Medulla oblongata (tissue), 1 donor: ENCODE results near the gene CANT1.
A peak's percentile ranks its signal among the peaks of the same experiment; 100 is the strongest.
"Not testable (repeated sequence)": the region's sequence is repeated elsewhere in the genome, so short reads cannot be mapped to it uniquely, and the experiment has no call there.

Experiments
- DNase-seq: peaks from one replicate; pipeline ENCODE4 v3.0.0-alpha.2; 2015; ENCODE audit errors: extremely low spot score

The CANT1 gene

DNA sequence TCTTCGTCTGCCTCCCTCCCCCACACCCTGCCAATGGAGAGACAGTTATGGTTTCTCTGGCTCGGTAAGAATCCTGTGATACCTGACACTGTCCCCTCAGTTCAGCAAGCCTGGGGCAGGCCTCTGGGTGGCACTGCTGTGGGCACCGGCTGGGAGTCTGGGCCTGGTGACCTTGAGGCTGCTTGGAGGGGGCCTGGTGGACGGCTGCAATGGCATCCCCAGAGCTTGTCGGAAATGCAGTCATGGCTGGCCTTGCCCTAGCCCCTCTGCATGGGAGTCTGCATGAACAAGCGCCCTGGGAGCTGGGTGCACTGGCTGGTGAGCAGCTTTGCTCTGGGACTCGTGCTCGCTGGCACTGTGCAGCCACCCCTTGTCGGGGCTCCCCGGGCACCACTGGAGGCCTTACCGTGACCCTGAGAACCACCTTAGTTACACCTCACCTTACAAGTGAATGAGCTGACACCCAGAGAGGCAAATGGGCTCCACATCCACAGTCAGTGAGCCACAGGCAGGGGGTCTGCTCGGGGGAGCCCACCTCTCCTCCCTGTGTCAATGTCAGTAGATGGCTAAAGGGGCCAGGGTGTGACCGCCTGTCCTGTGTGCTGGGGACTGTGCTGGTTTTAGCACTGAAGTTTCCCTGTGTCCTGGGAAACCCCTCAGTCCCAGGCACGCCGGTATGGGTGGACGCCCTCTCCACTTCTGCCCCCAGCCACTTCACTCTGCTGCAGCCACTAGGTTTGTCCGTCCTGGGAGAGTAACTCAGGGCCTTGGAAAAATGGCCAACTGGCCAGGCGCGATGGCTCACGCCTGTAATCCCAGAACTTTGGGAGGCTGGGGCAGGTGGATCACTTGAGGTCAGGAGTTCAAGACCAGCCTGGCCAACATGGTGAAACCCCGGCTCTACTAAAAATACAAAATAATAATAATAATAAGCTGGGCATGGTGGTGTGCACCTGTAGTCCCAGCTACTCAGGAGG, 31.3 kb downstream of the CANT1 start:
- no peak for DNase-seq

DNA sequence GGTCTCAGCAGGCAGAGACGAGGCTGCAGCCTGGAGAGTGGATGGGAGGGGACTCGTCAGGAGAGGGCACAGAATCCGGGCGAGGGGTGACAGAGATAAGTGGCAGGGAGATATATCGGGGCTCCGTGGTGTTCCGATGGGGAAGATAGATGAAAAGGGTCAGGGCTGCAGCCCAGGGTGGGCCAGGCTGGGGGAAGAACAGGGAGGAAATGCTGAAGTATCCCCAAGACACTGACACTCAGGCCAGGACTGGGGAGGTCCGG, 32.0 kb downstream of the CANT1 start:
- DNase-seq, result no peak

DNA sequence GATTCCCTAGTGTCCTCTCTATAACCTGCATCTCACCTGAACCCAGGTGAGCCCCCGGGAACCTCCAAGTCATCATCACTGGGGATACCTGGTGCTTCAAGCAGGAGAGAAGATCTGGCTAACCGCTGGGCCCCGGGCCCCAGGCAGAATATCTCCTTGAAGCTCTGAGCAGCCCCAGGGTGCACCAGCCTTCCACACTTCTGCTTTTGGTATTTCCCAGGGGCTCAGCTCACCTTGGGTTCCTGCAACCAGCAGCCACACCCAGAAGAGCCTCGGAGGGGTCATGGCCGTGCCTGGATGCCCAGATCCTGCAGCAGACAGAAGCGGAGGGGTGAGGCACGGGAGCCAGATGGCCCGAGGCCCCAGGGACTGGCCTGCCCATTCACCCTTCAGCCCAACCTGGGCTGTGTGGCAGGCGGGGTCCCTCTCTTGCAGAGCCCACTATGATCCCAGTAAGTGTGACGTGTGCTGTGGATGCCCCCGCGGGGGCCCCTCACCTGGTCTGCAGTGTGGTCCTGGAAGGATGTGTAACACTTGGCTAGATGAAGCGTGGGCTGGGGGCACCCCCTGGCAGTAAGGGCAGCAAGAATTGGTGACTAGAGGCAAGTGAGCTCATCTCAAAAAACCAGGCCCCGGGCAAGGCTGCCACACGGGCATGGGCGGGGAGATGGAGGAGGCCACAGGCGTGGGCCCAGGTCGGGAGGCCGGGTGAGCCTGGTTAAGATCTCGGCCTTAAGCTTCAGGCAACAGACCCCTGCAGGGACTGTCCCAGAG, 32.5 kb downstream of the CANT1 start:
- DNase-seq, result no peak

DNA sequence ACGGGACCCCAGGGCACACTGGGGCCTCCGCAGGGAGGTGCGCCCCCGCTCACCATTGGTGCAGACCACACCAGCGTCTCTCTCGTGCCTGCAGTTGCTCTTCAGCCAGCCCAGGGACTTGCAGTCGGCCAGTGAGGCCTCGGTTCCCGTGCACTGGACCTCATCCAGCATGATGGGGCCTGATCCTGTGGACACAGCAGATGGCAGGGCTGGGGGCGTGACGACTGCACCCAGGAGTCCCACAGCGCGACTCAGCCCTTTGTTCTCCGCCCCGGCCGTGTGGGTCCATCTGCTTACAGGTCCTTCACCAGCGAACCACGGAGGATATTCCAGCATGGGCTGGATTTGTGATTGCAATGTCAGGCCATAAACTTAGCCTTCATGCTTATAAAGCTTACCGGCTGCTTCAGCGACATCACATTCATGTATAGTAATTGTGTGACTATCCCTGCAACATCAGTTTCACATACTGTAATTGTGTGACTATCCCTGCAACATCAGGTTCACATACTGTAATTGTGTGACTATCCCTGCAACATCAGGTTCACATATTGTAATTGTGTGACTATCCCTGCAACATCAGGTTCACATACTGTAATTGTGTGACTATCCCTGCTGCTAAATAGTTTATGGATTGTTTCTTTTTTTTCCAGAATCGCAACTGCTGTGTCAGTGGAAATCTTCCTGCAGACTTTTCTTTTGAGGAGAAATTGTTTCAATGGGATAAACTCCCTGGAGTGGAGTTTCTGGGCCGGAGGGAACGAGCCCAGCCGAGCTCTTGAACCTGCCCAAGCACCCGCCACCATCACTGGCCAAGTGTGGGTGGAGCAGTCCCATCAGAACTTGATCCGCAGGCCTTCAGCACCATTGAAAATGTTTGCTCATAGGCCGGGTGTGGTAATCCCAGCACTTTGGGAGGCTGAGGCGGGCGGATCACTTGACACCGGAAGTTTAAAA, 34.7 kb downstream of the CANT1 start:
- DNase-seq, result peak; percentile 27

DNA sequence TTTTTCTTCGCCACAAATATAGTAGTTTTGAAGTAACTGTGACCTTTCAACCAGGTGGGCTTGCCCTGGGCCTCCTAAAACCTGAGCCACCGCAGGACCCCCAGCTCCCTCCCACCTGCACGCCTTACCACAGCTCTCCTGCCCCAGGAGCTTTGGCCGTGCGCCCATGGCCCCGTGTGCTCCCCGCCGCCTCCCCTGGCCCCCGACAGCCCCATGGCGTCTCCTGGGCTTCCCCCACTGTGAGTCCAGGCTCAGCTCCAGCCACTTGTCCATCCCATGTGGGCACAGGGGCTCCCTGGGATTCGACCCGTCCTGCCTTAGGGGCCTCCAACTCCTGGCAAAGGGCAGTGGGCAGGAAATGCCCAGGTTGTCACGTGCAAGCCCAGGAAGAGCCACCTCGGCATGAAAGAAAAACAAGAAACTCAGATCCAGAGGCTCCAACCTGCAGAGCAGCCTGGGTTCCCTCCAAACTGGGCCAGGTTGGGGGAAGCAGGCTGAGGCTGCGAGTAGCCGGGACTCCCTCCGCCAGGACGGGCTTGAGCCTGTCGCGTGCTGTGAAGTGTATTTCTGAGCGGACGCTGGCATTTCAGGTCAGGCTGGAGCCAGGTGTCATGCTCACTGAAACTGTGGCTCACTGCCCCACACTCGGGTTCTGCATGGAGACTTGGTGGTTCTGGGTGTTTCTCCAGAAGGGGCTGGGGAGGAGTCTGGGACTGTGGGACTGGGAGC, 35.6 kb downstream of the CANT1 start:
- no peak for DNase-seq

DNA sequence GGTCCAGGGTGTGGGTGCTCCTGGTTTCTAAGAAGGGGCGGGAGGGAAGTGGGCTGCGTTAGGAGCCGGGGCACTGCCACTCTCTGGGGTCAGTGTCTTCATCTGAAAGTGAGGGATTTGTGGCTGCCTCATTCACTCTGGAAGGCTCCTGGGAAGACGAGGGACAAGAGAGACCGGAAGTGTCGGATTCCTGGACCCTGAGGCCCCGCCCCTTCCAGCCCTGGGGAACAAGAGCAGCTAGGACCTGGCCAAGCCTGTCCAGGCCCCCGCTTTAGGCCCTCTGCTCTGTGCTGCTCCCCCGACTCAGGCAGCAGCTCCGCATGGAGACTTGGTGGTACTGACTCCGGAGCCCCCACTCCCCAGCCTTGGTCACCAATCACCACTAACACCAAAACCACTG, 36.4 kb downstream of the CANT1 start:
- no peak for DNase-seq

DNA sequence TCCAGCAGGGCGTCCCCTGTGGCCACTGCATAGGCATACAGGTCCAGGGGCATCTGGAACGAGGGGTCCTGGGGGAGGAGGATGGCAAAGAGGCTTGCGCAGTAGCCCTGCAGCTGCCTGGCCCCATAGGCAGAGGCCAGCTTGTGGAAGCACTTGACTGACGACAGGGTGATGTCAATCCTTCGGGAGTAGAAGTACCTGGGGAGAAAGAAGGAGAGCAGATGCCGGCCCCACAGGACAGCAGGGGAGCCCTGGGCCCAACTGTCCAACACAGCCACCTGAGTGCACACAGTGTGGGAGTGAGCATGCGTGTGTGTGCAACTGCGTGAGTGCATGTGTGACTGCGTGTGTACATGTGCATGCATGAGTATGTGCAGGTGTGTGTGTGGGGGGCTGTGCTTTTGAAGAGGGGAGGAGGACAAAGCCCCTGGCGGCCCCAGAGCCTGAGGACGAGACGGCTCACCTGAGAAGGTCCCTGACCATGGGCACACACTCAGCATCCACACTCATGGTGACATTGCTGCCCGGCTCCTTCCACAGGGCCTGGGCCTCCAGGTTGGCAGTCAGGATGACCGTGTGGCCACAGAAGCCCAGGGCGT, 37.0 kb downstream of the CANT1 start:
- no peak for DNase-seq

DNA sequence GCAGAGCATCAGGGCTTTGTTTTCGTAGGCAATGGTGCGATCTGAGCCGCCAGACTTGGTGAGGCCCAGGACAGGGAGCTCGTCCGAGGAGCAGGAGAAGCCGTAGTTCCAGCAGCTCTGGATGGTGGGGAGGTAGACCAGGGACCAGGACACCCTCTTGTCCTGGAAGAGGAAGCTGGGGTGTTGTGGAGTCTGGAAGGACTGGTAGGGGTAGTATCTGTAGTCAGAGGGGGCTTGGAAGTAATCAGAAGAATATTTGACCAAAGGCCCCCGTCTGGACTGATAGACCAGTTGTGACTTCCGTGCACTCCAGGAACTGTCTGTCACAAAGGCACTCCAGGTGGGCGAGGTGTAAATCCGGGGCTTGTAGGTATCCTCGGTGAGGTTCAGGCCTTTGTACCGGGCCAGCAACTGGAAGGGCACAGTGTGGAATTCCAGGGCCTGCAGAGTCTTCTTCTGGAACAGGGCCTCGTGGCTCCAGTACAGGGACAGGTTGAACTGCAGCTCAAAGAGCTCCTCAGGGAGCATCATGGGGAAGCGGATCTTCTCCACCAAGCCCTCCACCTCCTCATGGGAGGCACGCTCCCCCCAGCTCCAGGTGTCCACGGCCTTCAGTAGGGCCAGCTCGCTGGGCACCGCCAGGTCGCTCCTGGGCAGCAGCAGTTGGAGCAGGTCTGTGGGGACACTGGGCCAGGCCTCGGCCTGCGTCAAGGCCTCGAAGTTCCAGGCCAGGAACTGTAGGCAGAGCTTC, 37.6 kb downstream of the CANT1 start:
- DNase-seq, result no peak

DNA sequence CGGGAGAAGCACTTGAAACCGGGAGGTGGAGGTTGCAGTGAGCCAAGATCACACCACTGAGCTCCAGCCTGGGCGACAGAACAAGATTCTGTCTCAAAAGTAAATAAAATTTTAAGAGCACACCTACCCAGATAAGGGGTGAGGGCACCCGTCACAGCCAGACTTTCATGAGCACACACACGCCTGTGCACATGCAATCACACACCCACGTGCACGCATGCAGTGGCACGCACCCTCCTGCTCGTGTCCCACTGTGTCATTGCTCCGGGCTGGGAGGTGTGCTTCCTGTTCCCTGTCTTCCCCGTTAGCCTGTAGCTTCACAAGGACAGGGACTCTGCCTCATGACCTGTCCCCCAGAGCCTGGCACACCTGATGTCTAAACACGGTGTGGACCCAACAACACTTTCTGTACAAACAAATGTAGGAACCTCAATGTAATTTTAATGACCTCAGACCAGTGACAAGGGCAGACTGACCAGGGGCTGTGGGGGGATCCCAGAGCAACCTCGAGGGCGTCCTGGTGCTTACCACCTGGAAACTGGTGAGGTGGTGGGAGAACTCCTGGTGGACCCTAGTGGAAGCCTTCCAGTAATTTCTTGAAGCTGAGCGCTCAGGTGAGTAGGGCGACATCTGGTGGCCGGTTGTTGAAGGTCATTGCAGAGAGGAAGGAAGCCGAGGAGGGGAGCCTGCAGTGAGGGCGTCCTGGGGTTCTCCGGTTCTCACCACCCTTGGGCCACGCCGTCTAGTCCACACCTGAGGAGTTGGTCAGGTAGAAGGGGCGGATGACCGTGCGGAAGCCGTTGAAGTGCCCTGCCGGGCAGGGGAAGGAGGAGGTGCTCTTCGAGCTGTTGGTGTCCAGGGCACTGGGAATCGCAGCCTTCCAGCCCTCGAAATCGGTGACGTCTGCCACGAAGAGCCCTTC, 38.5 kb downstream of the CANT1 start:
- peak; percentile 90 for DNase-seq

DNA sequence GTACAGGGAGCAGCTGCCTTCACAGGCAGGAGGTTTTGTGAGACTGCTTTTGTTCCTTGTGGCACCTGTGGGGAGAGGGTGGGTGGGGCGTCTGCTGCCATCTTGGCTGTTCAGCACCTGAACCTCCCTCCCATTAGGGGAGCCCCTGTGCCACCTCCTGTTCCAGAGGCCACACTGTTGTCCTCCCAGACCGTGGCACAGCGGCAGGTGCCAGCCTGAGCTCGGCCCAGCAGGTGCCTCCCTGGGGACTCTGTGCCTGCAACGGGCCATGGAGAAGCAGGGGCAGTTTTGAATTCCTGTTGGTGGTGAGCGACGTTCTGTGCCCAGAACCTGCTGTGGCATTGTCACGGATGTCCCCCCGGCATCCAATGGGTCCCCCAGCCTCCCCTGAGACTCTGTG, 39.7 kb downstream of the CANT1 start:
- no peak for DNase-seq

DNA sequence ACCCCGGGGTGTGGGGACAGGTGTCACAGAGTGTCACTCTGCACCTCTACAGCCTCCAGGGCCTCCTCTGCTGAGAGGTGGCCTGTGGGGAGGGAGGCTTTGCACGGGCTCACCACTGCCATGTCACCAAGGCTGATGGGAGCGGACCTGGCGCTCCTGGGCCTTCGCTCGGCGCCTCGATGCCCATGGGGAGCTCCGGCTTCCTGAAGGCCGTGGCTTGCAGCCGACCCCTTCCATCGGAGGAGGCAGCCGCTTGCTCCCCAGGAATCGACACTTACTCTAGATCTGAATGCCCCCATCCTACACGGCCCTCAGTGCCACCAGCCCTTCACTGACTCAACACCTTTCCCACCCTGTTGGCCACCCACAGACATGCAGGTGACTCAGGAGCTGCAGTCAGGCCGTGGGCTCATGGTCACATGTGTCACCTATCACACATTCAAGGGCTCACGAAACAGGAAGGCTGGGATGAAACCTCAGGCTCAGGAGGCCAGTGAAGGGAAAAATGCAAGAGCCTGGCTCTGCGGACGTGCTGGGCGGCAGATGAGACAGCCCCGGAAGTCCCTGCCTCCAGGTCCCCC, 41.7 kb downstream of the CANT1 start:
- DNase-seq, result no peak

DNA sequence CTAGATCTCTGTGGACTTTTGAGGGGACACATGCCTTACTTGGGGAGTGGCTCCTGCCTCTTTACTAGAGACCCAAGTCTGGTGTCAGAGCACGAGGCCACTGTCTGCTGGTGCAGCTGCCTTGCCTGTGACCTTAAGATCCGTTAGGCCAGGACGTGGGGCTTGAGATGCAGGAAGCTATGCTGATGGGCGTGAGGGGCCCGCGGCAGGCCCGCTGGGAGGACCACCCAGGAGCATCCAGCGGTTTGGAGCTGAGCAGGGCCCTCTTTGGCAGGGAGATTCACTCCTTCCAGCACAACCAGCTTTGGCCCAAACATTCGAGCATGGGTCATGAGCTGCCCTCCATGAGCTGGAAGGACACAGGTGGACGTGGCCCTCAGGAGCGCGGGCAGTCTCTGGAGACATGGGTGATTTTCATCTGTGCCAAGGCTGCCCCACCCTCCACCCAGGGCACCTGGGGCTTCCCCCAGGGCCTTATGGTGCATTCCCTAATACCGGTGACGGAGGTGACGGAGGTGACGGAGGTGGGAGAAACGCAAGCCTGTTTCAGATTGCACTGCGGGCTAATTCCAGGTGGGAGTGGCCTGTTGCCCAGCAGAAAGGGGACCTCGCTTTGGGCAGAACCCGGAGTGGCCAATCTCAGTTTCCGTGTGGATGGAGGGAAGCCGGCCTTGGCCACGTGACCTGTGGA, 42.5 kb downstream of the CANT1 start:
- DNase-seq, result no peak

DNA sequence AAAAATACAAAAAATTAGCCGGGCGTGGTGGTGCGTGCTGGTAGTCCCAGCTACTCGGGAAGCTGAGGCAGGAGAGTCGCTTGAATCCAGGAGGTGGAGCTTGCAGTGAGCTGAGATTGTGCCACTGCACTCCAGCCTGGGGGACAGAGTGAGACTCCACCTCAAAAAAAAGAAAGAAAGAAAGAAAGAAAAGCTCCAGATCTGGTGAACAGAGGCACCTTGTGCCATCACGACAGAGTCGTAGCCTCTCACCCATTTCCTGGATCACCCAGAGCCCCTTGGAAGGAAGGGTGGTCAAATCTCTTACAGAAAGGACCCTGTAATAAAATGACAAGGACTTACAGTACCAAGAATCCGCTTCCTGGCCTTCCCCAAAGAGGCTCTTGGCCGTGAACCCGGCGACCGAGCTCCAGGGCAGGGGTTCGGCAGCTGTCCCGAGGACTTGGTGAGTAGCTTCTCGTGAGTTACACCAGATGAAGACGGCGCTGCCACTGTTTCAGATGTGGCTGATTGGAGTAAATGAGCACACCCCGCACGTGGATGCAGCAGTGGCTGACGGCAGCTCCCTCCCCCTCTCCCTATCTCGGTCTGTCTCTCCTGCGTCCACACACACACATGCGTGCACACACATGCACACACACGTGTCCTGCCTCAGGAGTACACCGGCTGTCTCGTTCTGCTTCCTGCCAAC, 43.3 kb downstream of the CANT1 start:
- DNase-seq, result no peak

DNA sequence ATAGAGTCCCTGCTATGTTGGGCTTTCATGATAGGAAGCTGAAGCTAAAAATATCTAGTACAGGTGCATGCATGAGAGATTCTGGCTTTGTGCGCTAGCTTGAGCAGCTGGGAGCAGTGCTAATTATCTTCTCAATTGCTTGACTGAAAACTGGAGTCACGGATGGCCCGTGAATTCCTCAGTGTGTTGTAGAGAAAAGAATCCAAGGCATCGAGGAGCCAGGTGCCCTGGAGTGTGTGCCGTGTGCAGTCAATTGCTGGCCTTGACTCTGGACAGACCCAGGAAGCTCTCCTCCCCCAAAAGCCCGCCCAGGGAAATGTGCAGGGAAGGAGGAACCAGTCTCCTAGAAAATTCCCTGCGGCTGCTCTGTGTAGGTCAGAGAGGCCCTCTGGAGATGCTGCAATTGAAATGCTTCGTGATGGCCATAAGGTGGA, 44.1 kb downstream of the CANT1 start:
- DNase-seq, result no peak

DNA sequence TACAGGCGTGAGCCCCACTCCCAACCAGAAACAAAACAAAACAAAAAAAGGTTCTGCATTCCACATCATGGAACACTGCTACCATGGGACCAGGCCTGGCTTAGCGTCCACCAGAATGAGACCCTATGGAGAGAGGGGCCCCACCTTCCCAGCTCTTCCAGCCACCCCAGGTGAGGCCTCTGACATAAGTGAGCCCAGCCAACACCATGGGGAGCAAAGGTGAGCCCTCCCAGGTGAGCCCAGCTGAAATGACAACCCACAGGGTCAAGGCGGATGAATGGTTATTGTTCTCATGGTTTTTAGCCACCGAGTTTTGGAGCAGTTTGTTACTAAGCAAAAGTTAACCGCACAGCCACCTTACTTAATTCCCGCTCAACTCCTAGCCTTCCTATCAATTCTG, 46.2 kb downstream of the CANT1 start:
- DNase-seq, result no peak

DNA sequence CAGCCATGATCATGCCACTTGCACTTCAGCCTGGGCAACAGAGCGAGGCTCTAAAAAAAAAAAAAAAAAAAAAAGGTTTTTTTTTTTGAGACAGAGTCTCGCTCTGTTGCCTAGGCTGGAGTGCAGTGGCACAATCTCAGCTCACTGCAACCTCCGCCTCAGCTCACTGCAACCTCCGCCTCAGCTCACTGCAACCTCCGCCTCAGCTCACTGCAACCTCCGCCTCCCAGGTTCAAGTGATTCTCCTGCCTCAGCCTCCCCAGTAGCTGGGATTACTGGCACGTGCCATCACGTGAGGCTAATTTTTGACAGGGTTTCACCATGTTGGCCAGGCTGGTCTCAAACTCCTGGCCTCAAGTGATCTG, 46.6 kb downstream of the CANT1 start:
- not testable (repeated sequence) for DNase-seq

DNA sequence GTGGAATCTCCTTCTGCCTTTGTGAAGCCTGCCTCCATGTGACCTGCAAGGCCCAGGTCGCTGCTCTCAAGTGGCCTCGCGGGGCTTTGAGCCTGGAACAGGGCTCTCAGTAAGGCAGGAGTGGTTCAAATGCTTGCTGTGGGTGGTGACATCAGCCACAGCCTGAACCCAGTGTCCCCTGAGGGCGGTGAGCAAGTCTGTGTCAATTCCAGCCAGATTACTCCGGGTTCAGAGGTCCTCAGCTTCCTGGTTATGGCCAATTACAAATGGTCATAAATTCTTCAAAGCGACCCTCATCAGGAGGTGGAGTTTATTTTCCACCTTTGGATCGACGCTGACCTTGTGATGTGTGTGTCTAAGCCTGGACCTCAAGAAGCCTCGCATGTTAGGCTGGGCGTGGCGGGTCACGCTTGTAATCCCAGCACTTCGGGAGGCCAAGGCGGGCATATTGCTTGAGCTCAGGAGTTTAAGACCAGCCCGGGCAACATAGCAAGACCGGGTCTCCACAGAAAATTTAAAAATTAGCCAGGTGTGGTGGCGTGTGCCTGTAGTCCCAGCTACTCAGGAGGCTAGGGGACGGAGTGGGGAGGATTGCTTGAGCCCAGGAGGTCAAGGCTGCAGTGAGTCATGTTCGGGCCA, 47.1 kb downstream of the CANT1 start:
- DNase-seq, result no peak
